HepG2 (cell line): ENCODE data around the gene TEX19. TPM values are rescaled to one million over a fixed set of nuclear protein-coding genes. Genes with fewer than 3 reads are reported as not detected.

Source experiments
- BRD4 ChIP-seq: sonication (generic); formaldehyde crosslinking; IDR thresholded peaks from 2 replicates; pipeline ENCODE4 v1.4.0; 2020; ENCODE audit warnings: missing genetic modification reagents
- GATAD2A ChIP-seq: IDR thresholded peaks from 2 replicates; pipeline ENCODE4 v1.6.1; 2016
- SALL2 ChIP-seq: sonication (generic); formaldehyde crosslinking; IDR thresholded peaks from 2 replicates; pipeline ENCODE4 v1.8.1; 2023; ENCODE audit warnings: mild to moderate bottlenecking, missing genetic modification reagents, inconsistent platforms
- SOX5 ChIP-seq: IDR thresholded peaks from 2 replicates; pipeline ENCODE4 v1.6.1; 2016; ENCODE audit warnings: borderline replicate concordance
- TGIF2 ChIP-seq: IDR thresholded peaks from 2 replicates; pipeline ENCODE4 v1.6.1; 2016; ENCODE audit warnings: control low read depth, missing compliant biosample characterization
- U2AF2 ChIP-seq: fragments of 200-400 bp; formaldehyde crosslinking; IDR thresholded peaks from 2 replicates; pipeline ENCODE4 v1.6.1; 2017; ENCODE audit warnings: low read depth, mild to moderate bottlenecking, low read length
- ZNF234 ChIP-seq: sonication (generic); formaldehyde crosslinking; conservative IDR thresholded peaks from 2 replicates; pipeline ENCODE4 v1.5.1; 2020; ENCODE audit warnings: mild to moderate bottlenecking, missing genetic modification reagents
- ZNF235 ChIP-seq: sonication (generic); formaldehyde crosslinking; IDR thresholded peaks from 2 replicates; pipeline ENCODE4 v1.8.1; 2023; ENCODE audit warnings: mild to moderate bottlenecking, missing genetic modification reagents, borderline replicate concordance
- ZNF382 ChIP-seq: sonication (generic); formaldehyde crosslinking; IDR thresholded peaks from 2 replicates; pipeline ENCODE4 v1.5.0; 2020; ENCODE audit warnings: missing genetic modification reagents, mild to moderate bottlenecking, borderline replicate concordance
- ZSCAN29 ChIP-seq: sonication (generic); formaldehyde crosslinking; conservative IDR thresholded peaks from 2 replicates; pipeline ENCODE4 v1.4.0; 2020; ENCODE audit warnings: mild to moderate bottlenecking, missing genetic modification reagents
- polyA plus RNA-seq, 8 experiments: library from polyadenylated mRNA; depleted of rRNA in 3 of 8; stranded (reverse) in 7 of 8; unstranded in 1 of 8; fragments of >200 nt; fragmentation: Illumina TruSeq in 4 of 8; extraction: Trizol in 4 of 8; gene quantifications; 2 replicates each; pipeline versions ENCODE4 v1.2.1 to v1.2.3, GENCODE V29; 2011 to 2016; ENCODE audit warnings: low read depth in 4 of 8, missing spikeins in 1 of 8, mixed read lengths in 1 of 8; ENCODE audit not compliant: insufficient read depth in 1 of 8
- total RNA-seq, 5 experiments: library from RNA; depleted of rRNA; stranded (reverse); fragments of >200 nt; fragmentation: Illumina TruSeq; extraction: Trizol; gene quantifications; 2 replicates each; pipeline ENCODE4 v1.2.3, GENCODE V29; 2016; ENCODE audit warnings: low read depth in 1 of 5
- TF ChIP-seq, protein P1 (sequence below): sonication (generic); formaldehyde crosslinking; IDR thresholded peaks from 2 replicates; pipeline ENCODE4 v1.8.0; 2022; ENCODE audit warnings: missing genetic modification reagents, mild to moderate bottlenecking, moderate library complexity, borderline replicate concordance
- TF ChIP-seq, protein P2 (sequence below): sonication (generic); formaldehyde crosslinking; IDR thresholded peaks from 2 replicates; pipeline ENCODE4 v1.4.0; 2020; ENCODE audit warnings: mild to moderate bottlenecking, missing genetic modification reagents
- TF ChIP-seq, protein P3 (sequence below): sonication (generic); formaldehyde crosslinking; conservative IDR thresholded peaks from 2 replicates; pipeline ENCODE4 v1.4.0; 2020; ENCODE audit warnings: mild to moderate bottlenecking, missing genetic modification reagents, moderate library complexity
- TF ChIP-seq, protein P4 (sequence below): sonication (generic); formaldehyde crosslinking; IDR thresholded peaks from 2 replicates; pipeline ENCODE4 v1.5.0; 2020; ENCODE audit warnings: mild to moderate bottlenecking, missing genetic modification reagents, borderline replicate concordance

TEX19 gene
- total and polyA plus RNA-seq, 2 of the 13 experiments (the other 11 are each of a cell fraction or from before 2014, with no cell fraction given) = 1.3 to 6.0 TPM

DNA sequence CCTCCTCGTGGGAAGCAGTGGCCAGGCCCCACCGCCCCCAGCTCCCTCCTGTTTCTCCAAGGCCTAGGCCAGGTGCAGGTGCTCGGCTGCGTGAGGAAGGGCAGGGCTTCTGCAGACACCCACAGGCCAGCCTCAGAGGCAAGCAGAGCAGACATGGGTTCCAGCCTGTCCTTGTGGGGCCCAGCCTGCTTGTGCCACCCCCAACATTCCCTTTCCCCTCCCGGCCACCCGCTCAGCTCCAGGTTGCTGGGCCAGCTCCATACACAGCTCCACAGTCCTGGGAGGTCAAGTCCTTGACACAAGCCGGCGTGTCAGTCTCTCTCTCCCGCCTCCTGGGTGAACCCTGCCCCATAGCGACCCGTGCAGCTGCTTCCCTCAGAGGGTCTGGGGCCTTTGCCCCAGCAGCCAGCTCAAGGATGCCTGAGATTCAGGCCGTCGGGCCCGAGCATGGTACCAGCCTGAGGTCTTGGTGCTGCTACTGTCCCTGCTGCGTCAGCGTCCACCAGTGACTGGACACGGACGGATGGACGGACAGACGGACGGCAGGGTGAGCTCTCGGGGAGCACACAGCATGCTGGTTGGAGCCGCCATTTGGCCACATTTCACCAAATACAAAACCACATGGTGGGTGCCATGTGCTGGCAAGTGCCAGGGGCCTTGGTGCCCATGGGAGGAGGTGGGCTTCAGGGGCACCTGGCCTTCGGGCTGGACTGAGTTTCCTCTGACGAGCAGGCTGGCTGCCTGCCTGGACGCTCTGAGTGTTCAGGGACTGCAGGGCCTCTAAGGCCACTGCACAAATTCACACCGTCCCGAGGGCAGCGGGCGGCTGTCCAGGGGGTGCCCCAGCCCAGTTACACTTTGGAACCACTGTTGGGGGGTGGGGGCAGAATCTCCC lies 33.5 kb upstream of the TEX19 start (continued):
- TF ChIP-seq, protein P1, sequence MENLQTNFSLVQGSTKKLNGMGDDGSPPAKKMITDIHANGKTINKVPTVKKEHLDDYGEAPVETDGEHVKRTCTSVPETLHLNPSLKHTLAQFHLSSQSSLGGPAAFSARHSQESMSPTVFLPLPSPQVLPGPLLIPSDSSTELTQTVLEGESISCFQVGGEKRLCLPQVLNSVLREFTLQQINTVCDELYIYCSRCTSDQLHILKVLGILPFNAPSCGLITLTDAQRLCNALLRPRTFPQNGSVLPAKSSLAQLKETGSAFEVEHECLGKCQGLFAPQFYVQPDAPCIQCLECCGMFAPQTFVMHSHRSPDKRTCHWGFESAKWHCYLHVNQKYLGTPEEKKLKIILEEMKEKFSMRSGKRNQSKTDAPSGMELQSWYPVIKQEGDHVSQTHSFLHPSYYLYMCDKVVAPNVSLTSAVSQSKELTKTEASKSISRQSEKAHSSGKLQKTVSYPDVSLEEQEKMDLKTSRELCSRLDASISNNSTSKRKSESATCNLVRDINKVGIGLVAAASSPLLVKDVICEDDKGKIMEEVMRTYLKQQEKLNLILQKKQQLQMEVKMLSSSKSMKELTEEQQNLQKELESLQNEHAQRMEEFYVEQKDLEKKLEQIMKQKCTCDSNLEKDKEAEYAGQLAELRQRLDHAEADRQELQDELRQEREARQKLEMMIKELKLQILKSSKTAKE = peak; percentile 95
- TF ChIP-seq ZSCAN29 (peak; percentile 94), ZNF382 (no peak), BRD4 (CRISPR knock-in tag) (peak; percentile 63; the same call in 1 of the 2 replicates), U2AF2 (no peak), TGIF2 (CRISPR knock-in tag) (peak; percentile 73; the same call in 1 of the 2 replicates), ZNF234 (CRISPR knock-in tag) (no peak), SOX5 (CRISPR knock-in tag) (peak; percentile 62; the same call in 1 of the 2 replicates), ZNF235 (no peak), GATAD2A (peak; percentile 87), SALL2 (CRISPR knock-in tag) (peak; percentile 39; the same call in 1 of the 2 replicates)
- TF ChIP-seq, protein P2, sequence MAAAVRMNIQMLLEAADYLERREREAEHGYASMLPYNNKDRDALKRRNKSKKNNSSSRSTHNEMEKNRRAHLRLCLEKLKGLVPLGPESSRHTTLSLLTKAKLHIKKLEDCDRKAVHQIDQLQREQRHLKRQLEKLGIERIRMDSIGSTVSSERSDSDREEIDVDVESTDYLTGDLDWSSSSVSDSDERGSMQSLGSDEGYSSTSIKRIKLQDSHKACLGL (CRISPR knock-in tag) = peak; percentile 82; the same call in 1 of the 2 replicates
- TF ChIP-seq, protein P3, sequence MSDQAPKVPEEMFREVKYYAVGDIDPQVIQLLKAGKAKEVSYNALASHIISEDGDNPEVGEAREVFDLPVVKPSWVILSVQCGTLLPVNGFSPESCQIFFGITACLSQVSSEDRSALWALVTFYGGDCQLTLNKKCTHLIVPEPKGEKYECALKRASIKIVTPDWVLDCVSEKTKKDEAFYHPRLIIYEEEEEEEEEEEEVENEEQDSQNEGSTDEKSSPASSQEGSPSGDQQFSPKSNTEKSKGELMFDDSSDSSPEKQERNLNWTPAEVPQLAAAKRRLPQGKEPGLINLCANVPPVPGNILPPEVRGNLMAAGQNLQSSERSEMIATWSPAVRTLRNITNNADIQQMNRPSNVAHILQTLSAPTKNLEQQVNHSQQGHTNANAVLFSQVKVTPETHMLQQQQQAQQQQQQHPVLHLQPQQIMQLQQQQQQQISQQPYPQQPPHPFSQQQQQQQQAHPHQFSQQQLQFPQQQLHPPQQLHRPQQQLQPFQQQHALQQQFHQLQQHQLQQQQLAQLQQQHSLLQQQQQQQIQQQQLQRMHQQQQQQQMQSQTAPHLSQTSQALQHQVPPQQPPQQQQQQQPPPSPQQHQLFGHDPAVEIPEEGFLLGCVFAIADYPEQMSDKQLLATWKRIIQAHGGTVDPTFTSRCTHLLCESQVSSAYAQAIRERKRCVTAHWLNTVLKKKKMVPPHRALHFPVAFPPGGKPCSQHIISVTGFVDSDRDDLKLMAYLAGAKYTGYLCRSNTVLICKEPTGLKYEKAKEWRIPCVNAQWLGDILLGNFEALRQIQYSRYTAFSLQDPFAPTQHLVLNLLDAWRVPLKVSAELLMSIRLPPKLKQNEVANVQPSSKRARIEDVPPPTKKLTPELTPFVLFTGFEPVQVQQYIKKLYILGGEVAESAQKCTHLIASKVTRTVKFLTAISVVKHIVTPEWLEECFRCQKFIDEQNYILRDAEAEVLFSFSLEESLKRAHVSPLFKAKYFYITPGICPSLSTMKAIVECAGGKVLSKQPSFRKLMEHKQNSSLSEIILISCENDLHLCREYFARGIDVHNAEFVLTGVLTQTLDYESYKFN (CRISPR knock-in tag) = peak; percentile 89
- TF ChIP-seq, protein P4, sequence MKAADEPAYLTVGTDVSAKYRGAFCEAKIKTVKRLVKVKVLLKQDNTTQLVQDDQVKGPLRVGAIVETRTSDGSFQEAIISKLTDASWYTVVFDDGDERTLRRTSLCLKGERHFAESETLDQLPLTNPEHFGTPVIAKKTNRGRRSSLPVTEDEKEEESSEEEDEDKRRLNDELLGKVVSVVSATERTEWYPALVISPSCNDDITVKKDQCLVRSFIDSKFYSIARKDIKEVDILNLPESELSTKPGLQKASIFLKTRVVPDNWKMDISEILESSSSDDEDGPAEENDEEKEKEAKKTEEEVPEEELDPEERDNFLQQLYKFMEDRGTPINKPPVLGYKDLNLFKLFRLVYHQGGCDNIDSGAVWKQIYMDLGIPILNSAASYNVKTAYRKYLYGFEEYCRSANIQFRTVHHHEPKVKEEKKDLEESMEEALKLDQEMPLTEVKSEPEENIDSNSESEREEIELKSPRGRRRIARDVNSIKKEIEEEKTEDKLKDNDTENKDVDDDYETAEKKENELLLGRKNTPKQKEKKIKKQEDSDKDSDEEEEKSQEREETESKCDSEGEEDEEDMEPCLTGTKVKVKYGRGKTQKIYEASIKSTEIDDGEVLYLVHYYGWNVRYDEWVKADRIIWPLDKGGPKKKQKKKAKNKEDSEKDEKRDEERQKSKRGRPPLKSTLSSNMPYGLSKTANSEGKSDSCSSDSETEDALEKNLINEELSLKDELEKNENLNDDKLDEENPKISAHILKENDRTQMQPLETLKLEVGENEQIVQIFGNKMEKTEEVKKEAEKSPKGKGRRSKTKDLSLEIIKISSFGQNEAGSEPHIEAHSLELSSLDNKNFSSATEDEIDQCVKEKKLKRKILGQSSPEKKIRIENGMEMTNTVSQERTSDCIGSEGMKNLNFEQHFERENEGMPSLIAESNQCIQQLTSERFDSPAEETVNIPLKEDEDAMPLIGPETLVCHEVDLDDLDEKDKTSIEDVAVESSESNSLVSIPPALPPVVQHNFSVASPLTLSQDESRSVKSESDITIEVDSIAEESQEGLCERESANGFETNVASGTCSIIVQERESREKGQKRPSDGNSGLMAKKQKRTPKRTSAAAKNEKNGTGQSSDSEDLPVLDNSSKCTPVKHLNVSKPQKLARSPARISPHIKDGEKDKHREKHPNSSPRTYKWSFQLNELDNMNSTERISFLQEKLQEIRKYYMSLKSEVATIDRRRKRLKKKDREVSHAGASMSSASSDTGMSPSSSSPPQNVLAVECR (CRISPR knock-in tag) = peak; percentile 92
